ES-I3 (cell line): ENCODE data around the gene FBXO15.

Experiments
- H3K36me3 ChIP-seq: 2 replicates; pipeline ENCODE4 v1.6.1; 2013; ENCODE audit warnings: mild to moderate bottlenecking, low read length, control low read depth, moderate library complexity; ENCODE audit not compliant: insufficient read depth
- H3K4me1 ChIP-seq: 2 replicates; pipeline ENCODE4 v1.6.1; 2013; ENCODE audit warnings: mild to moderate bottlenecking, control low read depth, low read length; ENCODE audit not compliant: insufficient read depth
- H3K9ac ChIP-seq: 2 replicates; pipeline ENCODE4 v1.6.1; 2013; ENCODE audit warnings: low read depth, mild to moderate bottlenecking, low read length, moderate library complexity
- H3K9me3 ChIP-seq: 2 replicates; pipeline ENCODE4 v1.6.1; 2013; ENCODE audit warnings: mild to moderate bottlenecking, low read length, moderate library complexity; ENCODE audit not compliant: control insufficient read depth, insufficient read depth

FBXO15 gene

GRCh38 chr18:74147779-74148542 is at the start of gene FBXO15, which contains the start of gene TIMM21:
Gene FBXO15 (minus strand): TSS chr18:74147834. CDS start chr18:74147785, 49 bp downstream.
Gene TIMM21 (plus strand): TSS chr18:74148523. CDS start chr18:74148809, 286 bp downstream.
- peaks cover 6% of the 10 kb centered on the region for H3K4me1 ChIP-seq
- no peaks in the 10 kb centered on the region for H3K36me3 ChIP-seq
- peak within 1 kb of the TSS; percentile 75 for H3K9ac ChIP-seq
- no peaks in the 10 kb centered on the region for H3K9me3 ChIP-seq

GRCh38 chr18:74196220-74197119 is 48.8 kb upstream of the FBXO15 start:
- H3K4me1 ChIP-seq = 0 out of 2 replicates have a peak, but pooled peaks cover 4% of the 10 kb centered on the region
- H3K9me3 ChIP-seq = no peaks in the 10 kb centered on the region
- H3K9ac ChIP-seq = no peak overlapping the region

GRCh38 chr18:74194691-74195090 is 47.1 kb upstream of the FBXO15 start:
- Histone ChIP-seq H3K9ac (no peak overlapping the region), H3K36me3 (no peaks in the 10 kb centered on the region), H3K9me3 (no peaks in the 10 kb centered on the region), H3K4me1 (0 out of 2 replicates have a peak, but pooled peaks cover 4% of the 10 kb centered on the region)

More at GRCh38 chr18:74196220-74197119, 48.8 kb upstream of the FBXO15 start:
- no peaks in the 10 kb centered on the region for H3K36me3 ChIP-seq

- Histone ChIP-seq H3K4me1 (no peaks in the 10 kb centered on the region), H3K36me3 (no peaks in the 10 kb centered on the region), H3K9ac (no peak overlapping the region), H3K9me3 (no peaks in the 10 kb centered on the region)
These were observed 43.9 kb upstream of the FBXO15 start for GRCh38 chr18:74191577-74191976.

- no peaks in the 10 kb centered on the region for H3K36me3 ChIP-seq
- peaks cover 8% of the 10 kb centered on the region for H3K4me1 ChIP-seq
- no peak overlapping the region for H3K9ac ChIP-seq
- H3K9me3 ChIP-seq = no peaks in the 10 kb centered on the region
These were observed 42.5 kb upstream of the FBXO15 start for GRCh38 chr18:74190086-74190485.

GRCh38 chr18:74186661-74187060 is 39.0 kb upstream of the FBXO15 start:
- peaks cover 21% of the 10 kb centered on the region for H3K4me1 ChIP-seq
- no peaks in the 10 kb centered on the region for H3K9me3 ChIP-seq
- H3K9ac ChIP-seq = no peak overlapping the region
- no peaks in the 10 kb centered on the region for H3K36me3 ChIP-seq

GRCh38 chr18:74185860-74186259 is 38.2 kb upstream of the FBXO15 start:
- no peaks in the 10 kb centered on the region for H3K9me3 ChIP-seq
- no peaks in the 10 kb centered on the region for H3K36me3 ChIP-seq
- no peak overlapping the region for H3K9ac ChIP-seq
- H3K4me1 ChIP-seq = peaks cover 21% of the 10 kb centered on the region

GRCh38 chr18:74184875-74185274 is 37.2 kb upstream of the FBXO15 start:
- H3K9ac ChIP-seq = no peak overlapping the region
- no peaks in the 10 kb centered on the region for H3K9me3 ChIP-seq
- no peaks in the 10 kb centered on the region for H3K36me3 ChIP-seq
- peaks cover 21% of the 10 kb centered on the region for H3K4me1 ChIP-seq

GRCh38 chr18:74183130-74183529 is 35.5 kb upstream of the FBXO15 start:
- H3K9ac ChIP-seq = no peak overlapping the region
- peaks cover 21% of the 10 kb centered on the region for H3K4me1 ChIP-seq
- no peaks in the 10 kb centered on the region for H3K36me3 ChIP-seq
- H3K9me3 ChIP-seq = no peaks in the 10 kb centered on the region

- Histone ChIP-seq H3K36me3 (no peaks in the 10 kb centered on the region), H3K9ac (no peak overlapping the region), H3K9me3 (no peaks in the 10 kb centered on the region), H3K4me1 (peaks cover 21% of the 10 kb centered on the region)
These were observed 34.7 kb upstream of the FBXO15 start for GRCh38 chr18:74182335-74182734.

GRCh38 chr18:74179623-74180199 is 32.1 kb upstream of the FBXO15 start:
- no peaks in the 10 kb centered on the region for H3K36me3 ChIP-seq
- no peak overlapping the region for H3K9ac ChIP-seq
- no peaks in the 10 kb centered on the region for H3K9me3 ChIP-seq
- peaks cover 9% of the 10 kb centered on the region; the same call in 1 of the 2 replicates for H3K4me1 ChIP-seq

- no peak overlapping the region for H3K9ac ChIP-seq
- peaks cover 4% of the 10 kb centered on the region; the same call in 1 of the 2 replicates for H3K4me1 ChIP-seq
- no peaks in the 10 kb centered on the region for H3K36me3 ChIP-seq
- H3K9me3 ChIP-seq = no peaks in the 10 kb centered on the region
These were observed 31.2 kb upstream of the FBXO15 start for GRCh38 chr18:74178884-74179283.

GRCh38 chr18:74175658-74176057 is 28.0 kb upstream of the FBXO15 start:
- Histone ChIP-seq H3K9ac (no peak overlapping the region), H3K4me1 (no peaks in the 10 kb centered on the region), H3K36me3 (no peaks in the 10 kb centered on the region), H3K9me3 (no peaks in the 10 kb centered on the region)

GRCh38 chr18:74173434-74173750 is 25.8 kb upstream of the FBXO15 start:
- Histone ChIP-seq H3K36me3 (no peaks in the 10 kb centered on the region), H3K4me1 (no peaks in the 10 kb centered on the region), H3K9ac (no peak overlapping the region), H3K9me3 (no peaks in the 10 kb centered on the region)
